Testis (tissue), 3 donors: ENCODE data around the gene GRM7. TPM values are rescaled to one million over a fixed set of nuclear protein-coding genes. Genes with fewer than 3 reads are reported as not detected.

Experiments
- DNase-seq: peaks from one replicate; pipeline ENCODE4 v3.0.0-alpha.2; 2019
- H3K27ac ChIP-seq, 2 donors: fragments of 200-600 bp; sonication (generic); one replicate each; pipeline ENCODE4 v1.5.1; 2019
- H3K27me3 ChIP-seq: fragments of 200-600 bp; sonication (generic); one replicate; pipeline ENCODE4 v1.5.1; 2019
- H3K36me3 ChIP-seq: fragments of 200-600 bp; sonication (generic); one replicate; pipeline ENCODE4 v1.5.1; 2017; ENCODE audit warnings: low read depth; ENCODE audit errors: missing control alignments
- H3K4me1 ChIP-seq: fragments of 200-600 bp; sonication (generic); one replicate; pipeline ENCODE4 v1.5.1; 2019
- H3K4me3 ChIP-seq, 2 donors: fragments of 200-600 bp; sonication (generic); one replicate each; pipeline ENCODE4 v1.5.1; 2017 to 2019
- H3K9me3 ChIP-seq: fragments of 200-600 bp; sonication (generic); one replicate; pipeline ENCODE4 v1.5.1; 2017
- CTCF ChIP-seq, 3 experiments: fragments of 450-650 bp in 2 of 3; fragments of 200-600 bp in 1 of 3; sonication (generic) in 1 of 3; IDR thresholded peaks; one replicate each; pipeline ENCODE4 v1.5.1; 2016 to 2019; ENCODE audit warnings: antibody characterized with exemption in 3 of 3, mild to moderate bottlenecking in 2 of 3, moderate library complexity in 1 of 3
- POLR2A ChIP-seq: fragments of 450-650 bp; IDR thresholded peaks from one replicate; pipeline ENCODE4 v1.6.1; 2017; ENCODE audit warnings: antibody characterized with exemption, mild to moderate bottlenecking, moderate library complexity
- WGBS, 2 donors: methylation state at CpG; one replicate each; pipeline ENCODE4 v1.1.5; 2018; 5-methylcytosine and 5-hydroxymethylcytosine counted together
- intact Hi-C: fragments of 100-400 bp; cut with DNase I; formaldehyde crosslinking; loops from one replicate; pipeline ENCODE4 v1.15.1; 2023; ENCODE audit warnings: low total_unique reads
- polyA plus RNA-seq: library from polyadenylated mRNA; stranded (reverse); fragments of 350-450 nt; fragmentation: Illumina TruSeq; extraction: RNeasy Lipid Tissue Mini Kit (QIAGEN cat#74804); gene quantifications from one replicate; pipeline ENCODE4 v1.2.3, GENCODE V29; 2014; ENCODE audit warnings: low read depth, low replicate concordance; ENCODE audit not compliant: insufficient read depth
- total RNA-seq, 2 donors: library from RNA; depleted of rRNA; stranded (reverse); fragments of >200 nt; gene quantifications; one replicate each; pipeline ENCODE4 v1.2.3, GENCODE V29; 2016

The GRM7 gene
- total and polyA plus RNA-seq, 3 donors from 2014 or later = 2.0 to 3.2 (median 2.7) TPM

- Histone ChIP-seq H3K36me3 (no peaks in the 10 kb centered on the region), H3K4me3 (no peak overlapping the region), H3K27ac (no peak overlapping the region), H3K27me3 (no peaks in the 10 kb centered on the region), H3K9me3 (no peaks in the 10 kb centered on the region), H3K4me1 (no peaks in the 10 kb centered on the region)
- DNase-seq = no peak
- WGBS, 2 donors = 96 to 100% methylated on average over 2 of the region's 2 CpGs
- intact Hi-C loops = no loop called here
- TF ChIP-seq CTCF (IDR thresholded peaks at IDR 0.05) (no peak), POLR2A (no peak)
Measured at GRCh38 chr3:7433073-7433472, 572.2 kb downstream of the GRM7 start.

- DNase-seq = no peak
- Histone ChIP-seq H3K4me1 (no peaks in the 10 kb centered on the region), H3K4me3 (no peak overlapping the region), H3K27me3 (no peaks in the 10 kb centered on the region), H3K27ac (no peak overlapping the region), H3K9me3 (no peaks in the 10 kb centered on the region), H3K36me3 (no peaks in the 10 kb centered on the region)
- intact Hi-C loops = no loop called here
- WGBS, 2 donors = 96% methylated on average over 1 of the region's 1 CpG
- TF ChIP-seq CTCF (IDR thresholded peaks at IDR 0.05) = no peak
- TF ChIP-seq POLR2A = no peak
Measured at GRCh38 chr3:7436542-7436941, 575.6 kb downstream of the GRM7 start.

- TF ChIP-seq CTCF (IDR thresholded peaks at IDR 0.05) (no peak), POLR2A (no peak)
- H3K36me3 ChIP-seq = no peaks in the 10 kb centered on the region
- DNase-seq = no peak
- H3K27ac ChIP-seq = no peak overlapping the region
- H3K27me3 ChIP-seq = no peaks in the 10 kb centered on the region
- WGBS, 2 donors = 84 to 100% methylated on average over 1 of the region's 1 CpG
- no peaks in the 10 kb centered on the region for H3K9me3 ChIP-seq
- no peak overlapping the region for H3K4me3 ChIP-seq
- H3K4me1 ChIP-seq = no peaks in the 10 kb centered on the region
- intact Hi-C loops = no loop called here
Measured at GRCh38 chr3:7437231-7437630, 576.3 kb downstream of the GRM7 start.

- H3K9me3 ChIP-seq = no peaks in the 10 kb centered on the region
- intact Hi-C loops = no loop called here
- no peaks in the 10 kb centered on the region for H3K4me1 ChIP-seq
- H3K4me3 ChIP-seq = no peak overlapping the region
- H3K27me3 ChIP-seq = no peaks in the 10 kb centered on the region
- DNase-seq = no peak
- 77 to 80% methylated on average over 4 of the region's 4 CpGs for WGBS, 2 donors
- TF ChIP-seq CTCF (IDR thresholded peaks at IDR 0.05) = no peak
- TF ChIP-seq POLR2A = no peak
- no peaks in the 10 kb centered on the region for H3K36me3 ChIP-seq
- H3K27ac ChIP-seq = no peak overlapping the region
Measured at GRCh38 chr3:7439101-7439680, 578.3 kb downstream of the GRM7 start.

- H3K4me3 ChIP-seq = no peak overlapping the region
- 83 to 90% methylated on average over 4 of the region's 4 CpGs for WGBS, 2 donors
- H3K36me3 ChIP-seq = no peaks in the 10 kb centered on the region
- H3K4me1 ChIP-seq = no peaks in the 10 kb centered on the region
- H3K27me3 ChIP-seq = no peaks in the 10 kb centered on the region
- no peaks in the 10 kb centered on the region for H3K9me3 ChIP-seq
- H3K27ac ChIP-seq = no peak overlapping the region
- intact Hi-C loops = no loop called here
- no peak for DNase-seq
- TF ChIP-seq POLR2A (no peak), CTCF (IDR thresholded peaks at IDR 0.05) (no peak)
Measured at GRCh38 chr3:7444886-7445285, 584.0 kb downstream of the GRM7 start.
